LNCaP clone FGC (cell line): ENCODE measurements around the gene STPG3.

Source experiments
- DNase-seq: peaks from one replicate; pipeline ENCODE4 v3.0.0-alpha.2; 2011; ENCODE audit warnings: low read depth
- H3K4me3 ChIP-seq: 2 replicates; pipeline ENCODE4 v1.5.1; 2011; ENCODE audit warnings: mild to moderate bottlenecking, low read depth, low read length, control low read depth
- TF ChIP-seq, protein P1 (sequence below): IDR thresholded peaks from 2 replicates; pipeline ENCODE4 v1.5.1; 2012; ENCODE audit warnings: mild to moderate bottlenecking; ENCODE audit not compliant: control insufficient read depth, insufficient read depth; ENCODE audit errors: extremely low read depth

STPG3 gene

DNA sequence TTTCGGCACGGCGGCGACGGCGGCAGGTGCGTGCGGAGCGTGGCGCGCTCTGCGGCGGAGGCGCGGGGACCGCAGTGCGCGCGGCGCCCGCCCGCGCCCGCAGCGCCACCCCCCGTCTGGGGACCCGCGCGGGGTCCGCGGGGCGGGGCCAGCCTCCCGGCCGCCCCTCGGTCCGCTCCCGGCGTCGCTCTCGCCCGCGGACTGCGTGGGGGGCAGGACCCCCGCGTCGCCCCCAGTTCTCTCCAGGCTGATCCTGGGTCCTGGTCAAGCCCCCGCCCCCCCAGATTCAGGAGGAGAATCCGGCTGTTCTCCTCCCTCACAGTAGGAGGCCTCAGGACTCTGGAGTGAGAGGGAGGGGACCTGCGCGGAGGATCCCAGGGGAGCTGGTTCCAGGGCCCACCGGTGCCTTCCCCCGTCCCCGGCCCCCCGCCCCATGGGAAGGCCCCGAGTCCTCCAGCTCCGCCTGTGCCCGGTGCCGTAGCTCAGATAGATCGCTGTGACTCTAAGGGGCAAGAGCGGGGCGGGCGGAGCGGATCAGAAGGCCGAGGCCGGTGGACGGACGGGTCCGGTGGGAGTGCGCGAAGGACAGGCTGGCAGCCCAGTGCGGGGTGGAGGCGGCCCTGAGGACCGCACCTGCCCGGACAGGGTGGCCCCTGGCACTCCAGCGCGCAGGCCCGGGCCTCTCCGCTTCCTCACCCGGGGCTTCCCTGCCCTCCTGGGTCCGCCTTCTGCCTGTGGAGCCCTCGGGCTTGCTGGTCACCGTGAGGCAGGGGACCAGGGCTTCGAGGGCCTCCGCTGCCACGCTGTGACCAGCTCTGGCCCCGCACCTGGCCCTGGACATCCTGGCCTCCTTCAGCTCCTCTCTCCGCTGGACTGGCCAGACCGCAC is 28.7 kb upstream of the STPG3 start, which contains the start of gene RNF208:
TSS of gene RNF208 (minus strand) at position 51 of the 888 bp plus-strand sequence. CDS start 1,028 bp downstream, outside the sequence.
- peak within 1 kb of the TSS; percentile 58 for H3K4me3 ChIP-seq
- DNase-seq: no peak
- TF ChIP-seq, protein P1, sequence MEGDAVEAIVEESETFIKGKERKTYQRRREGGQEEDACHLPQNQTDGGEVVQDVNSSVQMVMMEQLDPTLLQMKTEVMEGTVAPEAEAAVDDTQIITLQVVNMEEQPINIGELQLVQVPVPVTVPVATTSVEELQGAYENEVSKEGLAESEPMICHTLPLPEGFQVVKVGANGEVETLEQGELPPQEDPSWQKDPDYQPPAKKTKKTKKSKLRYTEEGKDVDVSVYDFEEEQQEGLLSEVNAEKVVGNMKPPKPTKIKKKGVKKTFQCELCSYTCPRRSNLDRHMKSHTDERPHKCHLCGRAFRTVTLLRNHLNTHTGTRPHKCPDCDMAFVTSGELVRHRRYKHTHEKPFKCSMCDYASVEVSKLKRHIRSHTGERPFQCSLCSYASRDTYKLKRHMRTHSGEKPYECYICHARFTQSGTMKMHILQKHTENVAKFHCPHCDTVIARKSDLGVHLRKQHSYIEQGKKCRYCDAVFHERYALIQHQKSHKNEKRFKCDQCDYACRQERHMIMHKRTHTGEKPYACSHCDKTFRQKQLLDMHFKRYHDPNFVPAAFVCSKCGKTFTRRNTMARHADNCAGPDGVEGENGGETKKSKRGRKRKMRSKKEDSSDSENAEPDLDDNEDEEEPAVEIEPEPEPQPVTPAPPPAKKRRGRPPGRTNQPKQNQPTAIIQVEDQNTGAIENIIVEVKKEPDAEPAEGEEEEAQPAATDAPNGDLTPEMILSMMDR: no peak

DNA sequence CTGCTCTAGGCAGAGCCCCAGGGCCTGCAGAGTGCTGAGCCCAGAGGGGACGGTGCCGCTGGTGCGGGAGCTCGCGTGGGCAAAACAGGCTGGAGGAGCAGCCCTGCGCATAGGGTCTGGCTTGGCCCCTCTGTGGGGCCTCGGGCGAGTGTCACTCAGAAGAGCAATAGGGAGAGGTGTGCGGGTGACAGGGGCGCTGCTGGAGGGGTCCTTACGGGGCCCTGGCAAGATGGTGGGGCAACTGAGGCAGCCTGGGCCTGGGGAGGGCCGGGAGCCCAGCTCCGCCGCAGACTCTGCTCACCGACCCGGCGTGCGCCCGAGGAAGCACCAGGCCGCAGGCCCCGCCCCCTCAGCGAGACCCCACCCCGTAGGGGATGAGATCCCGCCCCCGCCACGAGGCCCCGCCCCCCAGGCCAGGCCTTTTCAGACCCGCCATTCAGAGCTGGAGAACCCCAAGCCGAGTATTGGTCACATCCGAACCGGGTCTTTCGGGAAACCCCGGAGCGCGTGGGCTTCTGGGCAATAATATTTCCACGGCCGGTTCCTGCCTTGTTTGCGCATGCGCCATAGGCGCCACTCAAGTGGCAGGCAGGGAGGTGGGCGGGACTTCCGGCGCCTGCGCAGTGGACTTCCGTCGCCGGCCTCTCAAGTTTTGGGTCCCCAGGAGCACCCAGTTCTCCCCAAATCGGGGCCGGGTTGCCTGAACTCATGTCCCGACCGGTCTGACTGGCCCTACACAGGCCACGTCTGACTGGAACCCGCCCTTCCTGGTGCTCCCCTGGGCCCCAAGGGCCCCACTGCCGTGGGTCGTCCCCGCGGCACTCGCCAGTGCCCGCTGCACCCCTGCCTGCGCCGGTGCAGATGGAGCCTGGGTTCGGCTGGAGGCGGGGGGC is 27.8 kb upstream of the STPG3 start:
- H3K4me3 ChIP-seq: peak overlapping the region; percentile 58
- peak; percentile 94 for DNase-seq
- TF ChIP-seq, protein P1: no peak

DNA sequence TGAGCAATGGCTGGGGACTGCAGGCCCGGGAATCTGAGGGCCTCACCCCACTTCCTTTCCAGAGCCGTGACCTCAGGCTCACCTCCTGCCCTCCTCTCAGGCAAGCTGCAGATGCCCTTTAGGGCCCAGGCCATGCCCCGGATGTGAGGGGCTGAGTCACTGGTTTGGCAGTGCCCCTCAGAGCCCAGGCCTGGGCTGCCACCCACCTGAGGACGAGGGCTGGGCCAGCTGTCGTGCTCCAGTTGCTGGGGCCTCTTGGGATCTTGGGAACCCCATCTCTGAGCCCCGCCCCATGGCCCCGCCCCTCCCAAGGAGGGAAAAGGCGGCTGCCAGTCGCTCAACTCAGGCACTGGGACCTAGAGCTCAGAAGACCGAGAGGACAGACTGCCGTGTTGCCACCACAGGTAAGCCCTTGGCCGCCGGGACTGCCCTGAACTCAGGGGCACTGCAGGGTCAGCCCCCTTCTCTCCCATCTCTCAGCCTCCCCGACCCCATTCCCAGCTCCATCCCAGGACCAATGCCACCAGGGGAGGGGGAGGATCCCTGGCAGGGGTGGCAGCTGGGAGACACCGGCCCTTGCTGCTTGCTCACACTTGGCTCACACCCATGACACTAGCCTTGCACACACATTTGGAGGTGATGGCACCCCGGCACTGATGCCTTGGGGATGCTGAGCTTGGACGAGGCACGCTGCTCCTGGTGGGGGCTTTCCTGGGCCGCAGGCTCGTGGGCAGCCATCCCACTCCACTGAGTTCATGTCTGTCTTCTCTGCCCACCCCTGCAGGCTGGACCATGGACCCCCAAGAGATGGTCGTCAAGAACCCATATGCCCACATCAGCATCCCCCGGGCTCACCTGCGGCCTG is 26.0 kb upstream of the STPG3 start, which contains the start of gene CYSRT1:
TSS of gene CYSRT1 (plus strand) at position 345 of the 865 bp plus-strand sequence. CDS start at position 793, 448 bp downstream.
- TF ChIP-seq, protein P1: no peak
- H3K4me3 ChIP-seq: peak within 1 kb of the TSS; percentile 58
- no peak for DNase-seq

DNA sequence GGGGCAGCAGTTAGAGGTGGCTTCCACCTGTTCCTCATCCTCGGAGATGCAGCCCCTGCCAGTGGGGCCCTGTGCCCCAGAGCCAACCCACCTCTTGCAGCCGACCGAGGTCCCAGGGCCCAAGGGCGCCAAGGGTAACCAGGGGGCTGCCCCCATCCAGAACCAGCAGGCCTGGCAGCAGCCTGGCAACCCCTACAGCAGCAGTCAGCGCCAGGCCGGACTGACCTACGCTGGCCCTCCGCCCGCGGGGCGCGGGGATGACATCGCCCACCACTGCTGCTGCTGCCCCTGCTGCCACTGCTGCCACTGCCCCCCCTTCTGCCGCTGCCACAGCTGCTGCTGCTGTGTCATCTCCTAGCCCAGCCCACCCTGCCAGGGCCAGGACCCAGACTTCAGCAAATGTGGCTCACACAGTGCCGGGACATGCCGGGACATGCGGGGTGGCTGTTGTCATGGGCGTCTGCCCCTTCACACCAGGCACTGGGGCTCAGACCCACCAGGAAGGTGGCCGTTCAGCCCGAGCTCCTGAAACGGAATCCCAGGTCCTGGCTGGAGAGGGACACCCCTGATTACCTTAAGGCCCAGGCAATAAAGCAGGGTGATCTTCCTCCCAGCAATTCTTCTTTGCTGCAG is 25.3 kb upstream of the STPG3 start:
- TF ChIP-seq, protein P1: no peak
- no peak for DNase-seq
- no peak overlapping the region for H3K4me3 ChIP-seq

DNA sequence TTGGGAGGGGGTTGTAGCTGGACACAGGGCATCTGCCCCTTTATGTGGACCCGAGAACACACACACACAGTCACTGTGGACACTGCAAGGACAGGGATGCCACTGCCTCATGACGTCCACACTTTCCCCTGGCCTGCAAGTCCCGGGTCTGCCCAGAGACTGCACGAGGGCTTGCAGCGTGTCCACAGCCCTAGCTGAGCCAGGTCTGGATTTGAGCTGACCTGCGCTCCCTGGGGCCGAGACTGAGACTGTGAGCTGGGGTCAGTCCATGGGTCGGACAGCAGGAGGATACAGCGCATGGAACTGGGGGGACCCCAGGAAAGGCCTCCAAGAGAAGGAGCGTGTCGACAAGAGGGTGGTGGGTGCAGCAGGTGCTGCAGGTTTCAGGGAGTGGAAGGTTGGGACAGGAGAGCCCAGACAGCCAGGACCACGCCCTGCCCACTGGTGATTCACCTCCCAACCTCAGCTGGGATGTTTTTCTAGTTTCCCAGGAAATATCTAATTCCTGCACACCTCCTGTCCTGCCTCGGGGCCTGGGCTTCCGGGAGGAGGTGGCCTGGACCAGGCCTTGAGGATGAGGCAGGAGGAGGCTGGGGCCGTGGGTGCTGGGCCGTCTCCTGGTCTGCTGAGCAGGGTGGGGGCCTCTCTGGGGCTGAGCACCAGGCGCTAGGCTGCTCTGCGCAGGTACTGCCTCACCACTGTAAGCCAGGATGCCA is 24.6 kb upstream of the STPG3 start:
- no peak for DNase-seq
- TF ChIP-seq, protein P1: no peak
- peak overlapping the region; percentile 34; the same call in 1 of the 2 replicates for H3K4me3 ChIP-seq
